Trophoblast cell (in vitro differentiated cells and primary cell): ENCODE data around the gene TPSB2.
"Not testable (repeated sequence)": the region's sequence is repeated elsewhere in the genome, so short reads cannot be mapped to it uniquely, and the experiment has no call there.

Experiments
- DNase-seq, 2 donors: peaks; one replicate each; pipeline ENCODE4 v3.0.0-alpha.2; 2016
- H2AFZ ChIP-seq: 2 replicates; pipeline ENCODE4 v1.6.1; 2013; ENCODE audit warnings: low read length, moderate library complexity, mild to moderate bottlenecking; ENCODE audit not compliant: insufficient read depth, poor library complexity
- H2AK5ac ChIP-seq: 2 replicates; pipeline ENCODE4 v1.6.1; 2013; ENCODE audit warnings: mild to moderate bottlenecking, low read length
- H2BK120ac ChIP-seq: 2 replicates; pipeline ENCODE4 v1.6.1; 2013; ENCODE audit warnings: low read length, mild to moderate bottlenecking, moderate library complexity; ENCODE audit not compliant: insufficient read depth, poor library complexity
- H2BK12ac ChIP-seq: 2 replicates; pipeline ENCODE4 v1.6.1; 2013; ENCODE audit warnings: mild to moderate bottlenecking, low read length, moderate library complexity
- H2BK5ac ChIP-seq: 2 replicates; pipeline ENCODE4 v1.6.1; 2013; ENCODE audit warnings: low read length, low read depth, moderate library complexity, mild to moderate bottlenecking; ENCODE audit not compliant: poor library complexity
- H3K14ac ChIP-seq: 2 replicates; pipeline ENCODE4 v1.6.1; 2013; ENCODE audit warnings: mild to moderate bottlenecking, low read length
- H3K18ac ChIP-seq: 2 replicates; pipeline ENCODE4 v1.6.1; 2013; ENCODE audit warnings: mild to moderate bottlenecking, low read length
- H3K23ac ChIP-seq: 2 replicates; pipeline ENCODE4 v1.6.1; 2013; ENCODE audit warnings: low read length
- H3K27ac ChIP-seq: 2 replicates; pipeline ENCODE4 v1.5.1; 2013; ENCODE audit warnings: low read depth, mild to moderate bottlenecking, inconsistent platforms, low read length, moderate library complexity
- H3K27me3 ChIP-seq: 2 replicates; pipeline ENCODE4 v1.6.1; 2013; ENCODE audit warnings: inconsistent platforms, mild to moderate bottlenecking, low read length, moderate library complexity; ENCODE audit not compliant: insufficient read depth
- H3K36me3 ChIP-seq, 2 experiments: 1 replicate in 1 of 2; 2 replicates in 1 of 2; pipeline ENCODE4 v1.6.1; 2013; ENCODE audit warnings: low read length in 2 of 2, mild to moderate bottlenecking in 2 of 2, moderate library complexity in 1 of 2; ENCODE audit not compliant: insufficient read depth in 2 of 2, control insufficient read depth in 1 of 2
- H3K4ac ChIP-seq: 2 replicates; pipeline ENCODE4 v1.6.1; 2013; ENCODE audit warnings: low read depth, mild to moderate bottlenecking, low read length, moderate library complexity
- H3K4me1 ChIP-seq, 2 experiments: 1 replicate in 1 of 2; 2 replicates in 1 of 2; pipeline ENCODE4 v1.6.1; 2013; ENCODE audit warnings: low read length in 2 of 2, mild to moderate bottlenecking in 2 of 2, moderate library complexity in 1 of 2; ENCODE audit not compliant: insufficient read depth in 2 of 2, control insufficient read depth in 1 of 2
- H3K4me2 ChIP-seq: 2 replicates; pipeline ENCODE4 v1.6.1; 2013; ENCODE audit warnings: inconsistent platforms, mild to moderate bottlenecking, low read length, moderate library complexity
- H3K4me3 ChIP-seq: 2 replicates; pipeline ENCODE4 v1.5.1; 2013; ENCODE audit warnings: mild to moderate bottlenecking, low read depth, low read length, inconsistent platforms
- H3K79me1 ChIP-seq: one replicate; pipeline ENCODE4 v1.6.1; 2013; ENCODE audit warnings: low read length
- H3K79me2 ChIP-seq: 2 replicates; pipeline ENCODE4 v1.6.1; 2013; ENCODE audit warnings: low read length, mild to moderate bottlenecking; ENCODE audit not compliant: control insufficient read depth, insufficient read depth, poor library complexity
- H3K9ac ChIP-seq: 2 replicates; pipeline ENCODE4 v1.6.1; 2013; ENCODE audit warnings: mild to moderate bottlenecking, low read length
- H3K9me3 ChIP-seq: 2 replicates; pipeline ENCODE4 v1.6.1; 2013; ENCODE audit warnings: low read depth, mild to moderate bottlenecking, control low read depth, inconsistent platforms, low read length; ENCODE audit not compliant: insufficient read depth
- H4K12ac ChIP-seq: 2 replicates; pipeline ENCODE4 v1.6.1; 2013; ENCODE audit warnings: low read depth, mild to moderate bottlenecking, low read length, moderate library complexity
- H4K8ac ChIP-seq: 2 replicates; pipeline ENCODE4 v1.6.1; 2013; ENCODE audit warnings: low read depth, mild to moderate bottlenecking, low read length, moderate library complexity
- H4K91ac ChIP-seq: one replicate; pipeline ENCODE4 v1.6.1; 2013; ENCODE audit warnings: low read depth, mild to moderate bottlenecking, low read length, moderate library complexity
- WGBS: extraction: QIAGEN DNeasy Blood & Tissue Kit; methylation state at CpG from one replicate; pipeline ENCODE4 v1.1.7; 2013; ENCODE audit warnings: missing lambda C conversion rate; ENCODE audit not compliant: insufficient read length, insufficient coverage; ENCODE audit errors: extremely low coverage; 5-methylcytosine and 5-hydroxymethylcytosine counted together

TPSB2 gene

GRCh38 chr16:1237990-1238389, 8.0 kb upstream of the TPSB2 start:
- Histone ChIP-seq H3K4me2 (no peak overlapping the region), H2AFZ (no peak overlapping the region), H3K23ac (no peak overlapping the region), H2BK5ac (no peak overlapping the region), H4K12ac (no peak overlapping the region), H2AK5ac (no peak overlapping the region), H3K4me3 (peak overlapping the region; percentile 2), H4K8ac (no peak overlapping the region), H3K14ac (no peak overlapping the region), H3K79me1 (no peaks in the 10 kb centered on the region), H2BK12ac (no peak overlapping the region), H3K18ac (no peak overlapping the region), H4K91ac (no peak overlapping the region), H3K79me2 (no peaks in the 10 kb centered on the region), H3K9me3 (peaks cover 4% of the 10 kb centered on the region), H2BK120ac (no peak overlapping the region), H3K4ac (no peak overlapping the region), H3K4me1 (no peaks in the 10 kb centered on the region), H3K36me3 (no peaks in the 10 kb centered on the region), H3K27ac (no peak overlapping the region), H3K9ac (no peak overlapping the region), H3K27me3 (no peaks in the 10 kb centered on the region)
- no peak for DNase-seq
- no CpG with 5 or more reads among the region's 9 CpGs for WGBS

- not testable (repeated sequence) for DNase-seq, H3K27ac ChIP-seq, H3K4me2 ChIP-seq, H3K79me1 ChIP-seq, H3K9ac ChIP-seq, H4K91ac ChIP-seq, H2AK5ac ChIP-seq, H3K18ac ChIP-seq, H3K27me3 ChIP-seq, H3K4ac ChIP-seq, H3K23ac ChIP-seq, H3K36me3 ChIP-seq, H3K9me3 ChIP-seq, H2AFZ ChIP-seq, H2BK12ac ChIP-seq, H3K79me2 ChIP-seq, H3K4me3 ChIP-seq, H4K12ac ChIP-seq, H2BK5ac ChIP-seq, H3K14ac ChIP-seq, H2BK120ac ChIP-seq, H4K8ac ChIP-seq, H3K4me1 ChIP-seq
- no CpG with 5 or more reads among the region's 29 CpGs for WGBS
Measured at GRCh38 chr16:1236659-1237058, 6.7 kb upstream of the TPSB2 start.

GRCh38 chr16:1232049-1232748, 2.2 kb upstream of the TPSB2 start:
- H4K12ac ChIP-seq, H3K27me3 ChIP-seq, H2AFZ ChIP-seq, H2AK5ac ChIP-seq, H4K8ac ChIP-seq, H3K9ac ChIP-seq, H3K9me3 ChIP-seq, H3K79me2 ChIP-seq, H4K91ac ChIP-seq, H3K23ac ChIP-seq, H2BK12ac ChIP-seq, H3K79me1 ChIP-seq, H3K14ac ChIP-seq, H3K27ac ChIP-seq, DNase-seq, H2BK5ac ChIP-seq, H3K4me3 ChIP-seq, H3K18ac ChIP-seq, H3K4ac ChIP-seq, H2BK120ac ChIP-seq, H3K4me2 ChIP-seq, H3K36me3 ChIP-seq, H3K4me1 ChIP-seq: not testable (repeated sequence)
- whole genome bisulfite sequencing = no CpG with 5 or more reads among the region's 47 CpGs

- H3K4me3 ChIP-seq, H3K14ac ChIP-seq, H4K8ac ChIP-seq, H3K18ac ChIP-seq, H3K79me2 ChIP-seq, DNase-seq, H3K9ac ChIP-seq, H3K23ac ChIP-seq, H3K27me3 ChIP-seq, H4K91ac ChIP-seq, H3K79me1 ChIP-seq, H4K12ac ChIP-seq, H2AFZ ChIP-seq, H3K27ac ChIP-seq, H3K9me3 ChIP-seq, H3K4me1 ChIP-seq, H3K4ac ChIP-seq, H2BK120ac ChIP-seq, H3K36me3 ChIP-seq, H2BK12ac ChIP-seq, H3K4me2 ChIP-seq, H2AK5ac ChIP-seq, H2BK5ac ChIP-seq: not testable (repeated sequence)
- no CpG with 5 or more reads among the region's 7 CpGs for WGBS
Measured at GRCh38 chr16:1231301-1231700, 1.3 kb upstream of the TPSB2 start.
